Measurements from ENCODE around the gene PAX5.

Gene PAX5

GRCh38 chr9:36864491-36865410, 169.3 kb downstream of the PAX5 start:
- no peak for DNase-seq
- no peak overlapping the region for H3K4me3 ChIP-seq (ENCODE audit: low read depth, low read length)
- H3K36me3 ChIP-seq (replicated peaks): no peaks in the 10 kb centered on the region
- no peak overlapping the region for H3K27ac ChIP-seq
- no peak for TF ChIP-seq CTCF (IDR thresholded peaks at IDR 0.05; ENCODE audit: low read depth, low read length, missing control alignments)
- H3K27me3 ChIP-seq (replicated peaks): peaks cover 42% of the 10 kb centered on the region
- in situ Hi-C loops (cut with HindIII; ENCODE audit: low pct_ligation_motif_present, low sequenced_read_pairs): no loop called here

DNA sequence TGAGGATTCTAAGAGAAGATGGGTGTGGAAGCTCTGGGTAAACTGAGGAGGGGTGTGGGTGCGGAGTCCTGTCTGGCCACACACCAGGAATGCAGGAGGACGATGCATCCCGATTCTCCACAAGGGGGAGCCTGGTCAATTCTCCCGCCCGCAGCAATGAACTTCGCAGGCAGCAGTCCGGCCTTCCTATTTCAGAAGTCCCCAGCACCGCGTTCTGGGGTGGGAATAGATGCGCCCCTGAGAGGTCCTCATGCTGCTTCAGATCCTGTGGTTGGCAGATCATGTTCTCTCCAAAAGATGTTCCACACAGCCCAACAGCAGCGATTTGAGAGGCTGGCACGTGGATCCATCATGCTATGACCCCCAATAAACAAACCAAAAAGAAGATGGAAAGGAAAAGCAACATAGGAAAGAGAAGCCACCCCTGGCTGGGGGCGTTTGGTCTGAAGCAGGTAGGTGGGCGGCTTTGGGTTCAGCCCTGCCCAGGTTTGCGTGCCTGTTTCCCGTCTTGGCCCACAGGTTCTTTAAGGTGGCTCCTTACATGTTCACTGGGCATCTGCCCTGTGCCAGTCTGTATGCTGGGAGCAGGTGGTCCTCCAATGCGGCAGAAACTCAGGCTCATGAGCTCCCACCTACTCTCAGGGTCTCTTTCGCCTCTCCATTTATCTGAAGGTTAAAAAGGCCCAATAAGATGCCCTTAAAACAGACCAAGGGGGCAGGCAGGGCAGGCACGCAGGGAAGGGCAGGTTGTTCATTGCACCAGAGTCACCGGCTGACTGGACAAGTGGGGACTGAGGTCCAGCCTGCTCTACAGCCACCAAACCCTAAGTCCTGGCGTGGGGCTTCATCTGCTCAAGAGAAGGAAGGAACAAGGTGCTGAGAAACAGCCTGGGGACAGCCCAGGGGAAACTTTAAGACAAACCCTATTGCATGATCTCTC, 171.6 kb downstream of the PAX5 start:
- Histone ChIP-seq H3K4me3 (ENCODE audit: low read depth, low read length) (no peak overlapping the region), H3K27me3 (replicated peaks) (peaks cover 41% of the 10 kb centered on the region), H3K36me3 (replicated peaks) (no peaks in the 10 kb centered on the region), H3K27ac (no peak overlapping the region)
- peak; percentile 42 for DNase-seq
- in situ Hi-C loops (cut with HindIII; ENCODE audit: low pct_ligation_motif_present, low sequenced_read_pairs): no loop called here
- TF ChIP-seq CTCF (IDR thresholded peaks at IDR 0.05; ENCODE audit: low read depth, low read length, missing control alignments): peak; percentile 87

GRCh38 chr9:36861528-36862205, 172.4 kb downstream of the PAX5 start:
- Histone ChIP-seq H3K4me3 (ENCODE audit: low read depth, low read length) (no peak overlapping the region), H3K36me3 (replicated peaks) (no peaks in the 10 kb centered on the region), H3K27me3 (replicated peaks) (peaks cover 38% of the 10 kb centered on the region), H3K27ac (no peak overlapping the region)
- no peak for DNase-seq
- TF ChIP-seq CTCF (IDR thresholded peaks at IDR 0.05; ENCODE audit: low read depth, low read length, missing control alignments): no peak
- in situ Hi-C loops (cut with HindIII; ENCODE audit: low pct_ligation_motif_present, low sequenced_read_pairs): no loop called here

GRCh38 chr9:36858805-36859375, 175.2 kb downstream of the PAX5 start:
- Histone ChIP-seq H3K4me3 (ENCODE audit: low read depth, low read length) (no peak overlapping the region), H3K27ac (no peak overlapping the region), H3K36me3 (replicated peaks) (no peaks in the 10 kb centered on the region), H3K27me3 (replicated peaks) (peaks cover 32% of the 10 kb centered on the region)
- no peak for DNase-seq
- TF ChIP-seq CTCF (IDR thresholded peaks at IDR 0.05; ENCODE audit: low read depth, low read length, missing control alignments): no peak
- in situ Hi-C loops (cut with HindIII; ENCODE audit: low pct_ligation_motif_present, low sequenced_read_pairs): no loop called here
